Kasumi-1 (cell line): ENCODE results near the gene AGRN.
"Not testable (repeated sequence)": the region's sequence is repeated elsewhere in the genome, so short reads cannot be mapped to it uniquely, and the experiment has no call there.

Experiments used
- DNase-seq, 2 experiments: peaks; one replicate each; lab custom pipeline; 2025; lab: John Stamatoyannopoulos, UW

Gene AGRN

GRCh38 chr1:1020000-1020404 is at the start of gene AGRN:
Gene AGRN, plus strand, starts transcription at chr1:1020120. Its CDS starts 53 bp downstream, at chr1:1020173.
- DNase-seq: no peak

- no peak for DNase-seq
Measured at GRCh38 chr1:970242-970972, 49.5 kb upstream of the AGRN start.

DNA sequence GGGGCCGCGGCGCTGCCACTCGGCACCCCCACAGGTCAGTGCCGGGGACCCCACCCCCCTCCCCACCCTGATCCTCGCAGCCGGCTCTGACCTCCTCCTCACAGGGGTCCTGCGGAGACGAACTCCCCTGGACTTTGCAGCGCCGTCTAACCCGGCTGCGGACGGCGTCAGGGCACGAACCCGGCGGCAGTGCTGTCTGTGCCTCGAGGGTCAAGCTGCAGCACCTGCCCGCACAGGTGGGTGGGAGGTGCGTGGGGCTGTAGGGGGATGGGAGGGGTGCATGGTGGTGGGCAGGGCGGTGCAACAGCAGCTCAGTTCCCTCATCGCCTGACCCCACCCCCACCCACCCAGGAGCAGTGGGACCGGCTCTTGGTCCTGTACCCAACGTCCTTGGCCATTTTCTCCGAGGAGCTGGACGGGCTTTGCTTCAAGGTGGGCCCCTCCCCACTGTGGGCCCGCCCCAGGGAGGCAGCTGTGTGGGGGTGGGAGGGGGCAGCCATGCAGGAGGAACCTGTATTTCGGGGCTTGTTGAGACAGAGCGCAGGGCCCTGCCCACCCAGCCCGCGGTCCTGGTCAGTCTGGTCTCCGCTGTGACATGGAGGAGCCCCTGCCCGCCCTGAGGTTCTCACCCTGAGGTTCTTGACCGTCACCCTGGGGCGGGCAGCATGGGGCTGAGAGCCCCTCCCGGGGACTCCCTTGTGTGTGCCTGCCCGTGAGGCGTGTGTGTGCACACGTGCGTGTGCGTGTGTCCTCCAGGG is 48.8 kb upstream of the AGRN start:
- DNase-seq: no peak

- DNase-seq: no peak
Measured at GRCh38 chr1:971751-972506, 48.0 kb upstream of the AGRN start.

DNA sequence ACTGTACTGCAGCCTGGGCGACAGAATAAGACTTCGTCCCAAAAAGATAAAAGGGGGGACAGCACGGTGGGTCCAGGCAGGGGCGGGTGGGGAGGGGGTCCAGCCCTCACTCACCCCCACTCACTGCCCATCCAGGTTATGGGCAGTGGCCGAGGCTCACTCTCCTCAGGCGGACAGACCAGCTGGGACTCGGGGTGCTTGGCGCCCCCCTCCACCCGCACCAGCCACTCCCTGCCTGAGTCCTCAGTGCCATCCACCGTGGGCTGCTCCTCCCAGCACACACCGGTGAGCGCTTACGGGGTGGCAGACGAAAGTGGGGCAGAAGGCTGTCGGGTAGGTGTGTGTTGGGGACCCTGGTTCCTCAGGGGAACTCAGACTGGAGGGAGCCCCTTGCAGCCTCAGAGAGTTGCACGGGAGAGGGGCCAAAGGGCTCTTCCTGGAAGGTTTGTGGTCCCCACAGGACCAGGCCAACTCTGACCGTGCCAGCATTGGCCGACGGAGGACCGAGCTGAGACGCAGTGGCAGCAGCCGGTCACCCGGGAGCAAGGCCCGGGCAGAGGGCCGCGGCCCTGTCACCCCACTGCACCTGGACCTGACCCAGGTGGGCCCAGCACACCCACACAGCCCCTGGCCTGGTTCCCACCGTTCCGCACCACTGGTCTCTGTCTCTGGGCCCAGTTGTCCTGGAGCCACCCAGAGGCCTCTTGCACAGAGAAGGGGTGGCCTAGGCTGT is 47.0 kb upstream of the AGRN start:
- DNase-seq: no peak

DNA sequence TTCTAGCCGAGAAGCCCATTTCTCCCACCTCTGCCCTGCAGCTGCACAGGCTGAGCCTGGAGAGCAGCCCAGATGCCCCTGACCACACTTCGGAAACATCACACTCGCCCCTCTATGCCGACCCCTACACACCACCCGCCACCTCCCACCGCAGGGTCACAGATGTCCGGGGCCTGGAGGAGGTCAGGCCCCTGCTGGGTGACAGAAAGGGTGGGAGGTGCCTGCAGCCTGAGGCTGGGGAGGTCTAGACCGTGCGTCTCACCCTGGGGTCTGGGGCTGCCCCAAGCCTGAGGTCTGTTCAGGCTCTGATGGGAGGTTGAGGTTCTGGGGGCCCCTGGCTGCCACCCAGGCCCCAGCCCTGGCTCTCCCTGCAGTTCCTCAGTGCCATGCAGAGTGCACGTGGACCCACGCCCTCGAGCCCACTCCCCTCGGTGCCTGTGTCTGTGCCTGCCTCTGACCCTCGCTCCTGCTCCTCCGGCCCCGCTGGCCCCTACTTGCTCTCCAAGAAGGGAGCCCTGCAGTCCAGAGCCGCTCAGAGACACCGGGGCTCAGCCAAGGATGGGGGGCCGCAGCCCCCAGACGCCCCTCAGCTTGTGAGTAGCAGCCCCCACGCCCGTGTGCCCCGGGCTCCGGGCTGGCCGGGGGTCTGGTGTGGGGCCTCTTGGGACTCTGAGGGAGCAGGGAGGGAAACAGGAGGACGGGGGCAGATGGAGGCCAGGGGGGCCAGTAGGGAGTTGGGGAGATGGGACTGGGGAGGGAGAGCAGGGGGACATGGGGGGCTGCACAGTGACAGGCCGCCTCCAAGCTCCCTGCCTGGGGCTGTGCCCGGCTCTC is 46.2 kb upstream of the AGRN start:
- DNase-seq: no peak

GRCh38 chr1:974293-974640 is 45.7 kb upstream of the AGRN start:
- no peak for DNase-seq

- DNase-seq: no peak
Measured at GRCh38 chr1:974687-975328, 45.1 kb upstream of the AGRN start.

- DNase-seq: no peak
Measured at GRCh38 chr1:975365-975764, 44.6 kb upstream of the AGRN start.

DNA sequence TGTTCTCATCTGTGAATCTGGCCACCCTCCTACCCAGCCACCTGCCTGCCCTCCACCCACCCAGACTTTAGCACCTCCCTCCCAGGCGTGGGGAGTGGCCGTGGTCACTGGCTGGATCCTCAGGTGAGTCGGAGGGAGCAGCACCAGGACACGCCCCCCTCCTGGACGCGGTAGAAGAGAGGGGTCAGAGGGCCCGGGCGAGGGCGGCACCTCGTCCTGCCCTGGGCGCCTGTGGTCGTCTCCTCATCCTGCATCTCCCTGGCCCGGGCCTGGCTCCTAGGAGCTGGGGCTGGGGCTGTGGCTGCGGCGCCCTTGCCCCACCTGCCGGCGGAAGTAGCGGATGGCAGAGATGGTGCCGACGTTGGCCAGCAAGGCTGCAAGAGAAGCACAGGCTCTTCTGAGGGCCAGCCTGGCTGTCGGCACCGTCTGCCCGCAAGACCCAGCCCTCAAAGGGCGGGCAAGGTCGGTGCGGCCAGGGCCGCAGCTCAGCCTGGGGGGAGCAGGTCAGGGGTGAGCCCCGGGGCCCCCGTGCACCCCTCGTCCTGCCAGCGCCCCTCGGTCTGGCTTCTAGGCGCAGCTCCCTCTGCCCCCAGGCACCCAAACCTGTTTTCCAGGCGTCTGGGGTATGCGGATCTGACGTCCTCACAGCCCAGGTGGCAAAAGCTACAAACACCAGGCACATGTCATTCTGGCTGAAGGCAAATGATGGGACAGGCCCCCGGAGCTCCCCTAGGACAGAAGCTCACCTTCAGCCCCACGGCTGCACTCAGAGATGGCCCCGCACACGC is 43.8 kb upstream of the AGRN start:
- DNase-seq: peak; percentile 33 to 45

DNA sequence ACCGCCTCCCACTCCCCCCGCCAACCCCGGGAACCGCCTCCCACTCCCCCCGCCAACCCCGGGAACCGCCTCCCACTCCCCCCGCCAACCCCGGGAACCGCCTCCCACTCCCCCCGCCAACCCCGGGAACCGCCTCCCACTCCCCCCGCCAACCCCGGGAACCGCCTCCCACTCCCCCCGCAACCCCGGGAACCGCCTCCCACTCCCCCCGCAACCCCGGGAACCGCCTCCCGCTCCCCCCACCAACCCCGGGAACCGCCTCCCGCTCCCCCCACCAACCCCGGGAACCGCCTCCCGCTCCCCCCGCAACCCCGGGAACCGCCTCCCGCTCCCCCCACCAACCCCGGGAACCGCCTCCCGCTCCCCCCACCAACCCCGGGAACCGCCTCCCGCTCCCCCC is 43.1 kb upstream of the AGRN start:
- DNase-seq: not testable (repeated sequence)

DNA sequence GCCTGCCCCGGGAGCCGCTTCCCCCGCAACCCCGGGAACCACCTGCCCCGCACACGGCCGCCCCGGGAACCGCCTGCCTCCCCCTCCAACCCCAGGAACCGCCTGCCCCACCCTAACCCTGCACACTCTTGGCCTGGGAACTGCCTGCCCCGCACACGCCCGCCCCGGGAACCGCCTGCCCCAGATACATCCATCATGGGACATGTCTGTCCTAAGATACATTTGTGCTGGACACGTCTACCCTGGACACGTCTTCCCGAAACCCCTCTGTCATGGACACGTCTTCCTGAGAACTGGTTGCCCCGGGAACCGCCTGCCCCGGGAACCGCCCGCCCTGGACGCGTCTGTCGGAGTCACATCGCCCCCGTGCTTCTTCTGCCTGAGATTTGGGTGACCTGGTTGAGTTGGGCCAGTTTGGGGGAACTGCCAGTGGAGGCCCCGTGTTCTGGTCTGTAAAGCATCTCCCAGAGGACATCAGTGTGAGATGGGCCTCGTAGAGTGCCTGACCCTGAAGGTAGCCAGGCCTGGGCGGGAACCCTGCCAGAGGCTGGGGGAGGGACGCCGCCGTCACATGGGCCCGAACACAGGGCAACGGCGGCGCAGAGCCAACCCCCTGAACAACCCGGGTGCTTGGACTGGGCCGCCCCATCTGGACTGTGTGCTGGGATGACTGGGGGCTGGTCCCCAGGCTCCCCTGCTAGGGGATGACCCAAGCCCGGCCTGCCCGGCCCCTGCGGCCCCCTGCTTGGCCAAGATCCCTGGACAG is 41.7 kb upstream of the AGRN start:
- DNase-seq: no peak

DNA sequence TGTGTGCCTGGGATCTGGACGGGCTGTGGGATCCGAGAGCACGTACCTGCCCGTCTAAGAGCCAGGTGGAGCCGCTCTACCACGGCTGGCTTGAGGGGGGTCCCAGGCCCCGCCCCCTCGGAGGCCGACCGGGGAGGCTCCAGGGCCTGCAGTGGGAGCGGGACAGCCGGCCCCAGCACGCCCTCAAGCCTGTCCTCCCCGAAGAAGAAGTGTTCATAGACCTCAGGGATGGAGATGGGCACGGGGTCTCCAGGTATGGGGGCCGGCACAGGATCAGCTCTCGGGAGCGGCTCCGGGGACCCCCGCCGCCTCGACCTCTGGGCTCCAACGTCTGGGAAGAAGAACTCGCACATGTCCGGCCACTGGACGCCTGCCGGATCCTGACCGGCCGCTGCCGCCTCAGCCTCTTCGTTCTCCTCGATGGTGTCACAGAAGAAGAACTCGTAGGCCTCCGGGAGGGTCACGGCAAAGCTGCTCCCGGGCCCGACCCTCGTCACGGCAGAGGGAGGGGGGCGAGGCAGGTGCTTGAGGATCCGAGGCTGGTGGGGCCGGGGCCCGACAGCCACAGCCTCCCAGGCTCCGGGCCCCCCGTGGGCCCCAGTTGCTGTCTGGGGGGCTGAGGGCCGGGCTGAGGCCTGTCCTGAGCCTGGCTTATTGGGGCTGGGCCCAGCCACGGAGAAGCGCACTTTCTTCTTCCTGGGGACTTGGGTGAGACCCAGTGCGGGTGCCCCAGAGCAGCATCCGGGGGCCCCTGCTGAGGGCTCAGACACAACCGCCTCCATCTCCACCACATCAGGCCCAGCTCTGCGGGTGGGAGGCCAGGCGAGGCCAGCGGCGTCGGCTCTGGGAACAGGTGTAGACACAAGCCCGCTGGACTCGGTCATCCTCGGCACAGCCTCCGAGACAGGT is 40.8 kb upstream of the AGRN start:
- DNase-seq: no peak

- no peak for DNase-seq
Measured at GRCh38 chr1:979744-980072, 40.2 kb upstream of the AGRN start.

DNA sequence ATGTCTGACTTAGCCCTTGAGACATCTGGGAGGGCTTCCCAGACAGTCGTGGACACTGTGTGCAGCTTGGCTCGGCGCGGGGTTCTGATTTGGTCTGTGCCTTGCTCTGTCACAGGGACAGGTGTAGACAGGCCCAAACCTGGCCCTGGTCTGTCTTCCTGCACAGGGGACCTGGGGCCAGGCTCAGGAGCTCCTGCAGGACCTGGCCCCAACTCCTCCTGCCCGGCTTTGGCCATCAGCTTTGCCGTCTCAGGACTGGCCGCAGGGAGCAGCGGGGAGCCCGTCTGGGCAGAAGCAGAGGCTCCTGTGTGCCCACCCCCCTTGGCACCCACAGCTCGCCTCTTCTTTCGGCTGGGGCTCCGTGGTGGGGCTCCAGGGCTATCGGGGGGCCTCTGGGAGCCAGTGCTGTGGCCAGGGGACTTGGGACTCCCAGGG is 39.8 kb upstream of the AGRN start:
- DNase-seq: no peak

GRCh38 chr1:980602-981395 is 39.1 kb upstream of the AGRN start:
- DNase-seq: no peak

GRCh38 chr1:981491-981954 is 38.4 kb upstream of the AGRN start:
- DNase-seq: no peak
